Measurements from ENCODE around the gene SPAG16.

The SPAG16 gene

GRCh38 chr2:213259266-213259665 lies 25.0 kb upstream of the SPAG16 start:
- Histone ChIP-seq H3K9me3 (ENCODE audit: severe bottlenecking) (no peaks in the 10 kb centered on the region), H3K36me3 (no peaks in the 10 kb centered on the region), H3K27me3 (ENCODE audit: insufficient read depth, low read depth, severe bottlenecking) (no peaks in the 10 kb centered on the region), H3K27ac (no peak overlapping the region), H3K4me3 (ENCODE audit: low read depth, low read length) (no peak overlapping the region)
- TF ChIP-seq, protein P1, sequence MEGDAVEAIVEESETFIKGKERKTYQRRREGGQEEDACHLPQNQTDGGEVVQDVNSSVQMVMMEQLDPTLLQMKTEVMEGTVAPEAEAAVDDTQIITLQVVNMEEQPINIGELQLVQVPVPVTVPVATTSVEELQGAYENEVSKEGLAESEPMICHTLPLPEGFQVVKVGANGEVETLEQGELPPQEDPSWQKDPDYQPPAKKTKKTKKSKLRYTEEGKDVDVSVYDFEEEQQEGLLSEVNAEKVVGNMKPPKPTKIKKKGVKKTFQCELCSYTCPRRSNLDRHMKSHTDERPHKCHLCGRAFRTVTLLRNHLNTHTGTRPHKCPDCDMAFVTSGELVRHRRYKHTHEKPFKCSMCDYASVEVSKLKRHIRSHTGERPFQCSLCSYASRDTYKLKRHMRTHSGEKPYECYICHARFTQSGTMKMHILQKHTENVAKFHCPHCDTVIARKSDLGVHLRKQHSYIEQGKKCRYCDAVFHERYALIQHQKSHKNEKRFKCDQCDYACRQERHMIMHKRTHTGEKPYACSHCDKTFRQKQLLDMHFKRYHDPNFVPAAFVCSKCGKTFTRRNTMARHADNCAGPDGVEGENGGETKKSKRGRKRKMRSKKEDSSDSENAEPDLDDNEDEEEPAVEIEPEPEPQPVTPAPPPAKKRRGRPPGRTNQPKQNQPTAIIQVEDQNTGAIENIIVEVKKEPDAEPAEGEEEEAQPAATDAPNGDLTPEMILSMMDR (IDR thresholded peaks at IDR 0.05; ENCODE audit: low read depth, low read length): no peak
- no peak for DNase-seq

- Histone ChIP-seq H3K27ac (no peak overlapping the region), H3K36me3 (no peaks in the 10 kb centered on the region), H3K27me3 (ENCODE audit: insufficient read depth, low read depth, severe bottlenecking) (no peaks in the 10 kb centered on the region), H3K9me3 (ENCODE audit: severe bottlenecking) (no peaks in the 10 kb centered on the region), H3K4me3 (ENCODE audit: low read depth, low read length) (no peak overlapping the region)
- DNase-seq: no peak
- TF ChIP-seq, protein P1 (IDR thresholded peaks at IDR 0.05; ENCODE audit: low read depth, low read length): no peak
Measured at GRCh38 chr2:213261237-213261636, 23.0 kb upstream of the SPAG16 start.

DNA sequence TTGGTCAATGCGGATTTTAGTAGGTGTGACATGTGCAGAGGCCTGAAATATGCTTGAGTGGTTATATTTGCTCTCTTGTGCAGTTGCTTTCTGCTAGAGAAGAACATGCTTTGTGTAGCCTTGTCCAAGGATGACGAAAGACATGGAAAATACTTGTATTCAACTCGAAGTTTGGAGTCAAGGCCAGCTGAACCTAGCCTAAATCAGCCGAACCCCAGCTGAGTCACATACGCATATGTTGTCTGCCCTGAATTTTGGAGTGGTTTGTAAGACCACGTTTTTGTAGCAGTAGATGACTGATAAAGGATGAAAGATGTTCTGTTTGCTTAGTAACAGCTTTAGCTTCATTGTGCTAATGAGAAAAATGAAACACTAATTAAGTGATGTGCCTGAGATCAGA lies 22.5 kb upstream of the SPAG16 start:
- Histone ChIP-seq H3K36me3 (no peaks in the 10 kb centered on the region), H3K4me3 (ENCODE audit: low read depth, low read length) (no peak overlapping the region), H3K27me3 (ENCODE audit: insufficient read depth, low read depth, severe bottlenecking) (no peaks in the 10 kb centered on the region), H3K9me3 (ENCODE audit: severe bottlenecking) (no peaks in the 10 kb centered on the region), H3K27ac (no peak overlapping the region)
- TF ChIP-seq, protein P1 (IDR thresholded peaks at IDR 0.05; ENCODE audit: low read depth, low read length): no peak
- no peak for DNase-seq

DNA sequence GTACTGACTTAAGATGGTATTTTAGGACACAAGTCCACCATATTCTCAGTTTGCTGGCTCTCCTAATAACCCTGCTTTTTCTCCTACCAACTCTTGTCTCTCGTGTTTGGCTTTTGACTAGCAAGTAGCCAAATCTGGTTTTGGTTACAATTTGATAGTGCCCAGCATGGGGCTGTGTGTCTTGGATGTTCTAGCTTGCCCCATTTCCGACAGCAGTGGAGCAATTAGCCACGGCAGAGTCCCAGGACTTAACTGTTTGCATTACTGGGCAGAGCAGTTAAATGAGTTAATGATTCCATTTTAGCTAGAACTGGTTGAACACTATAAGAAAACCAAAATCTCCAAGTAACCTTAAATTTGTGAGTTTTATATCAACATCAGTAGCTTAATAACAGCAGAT lies 18.6 kb upstream of the SPAG16 start:
- DNase-seq: no peak

DNA sequence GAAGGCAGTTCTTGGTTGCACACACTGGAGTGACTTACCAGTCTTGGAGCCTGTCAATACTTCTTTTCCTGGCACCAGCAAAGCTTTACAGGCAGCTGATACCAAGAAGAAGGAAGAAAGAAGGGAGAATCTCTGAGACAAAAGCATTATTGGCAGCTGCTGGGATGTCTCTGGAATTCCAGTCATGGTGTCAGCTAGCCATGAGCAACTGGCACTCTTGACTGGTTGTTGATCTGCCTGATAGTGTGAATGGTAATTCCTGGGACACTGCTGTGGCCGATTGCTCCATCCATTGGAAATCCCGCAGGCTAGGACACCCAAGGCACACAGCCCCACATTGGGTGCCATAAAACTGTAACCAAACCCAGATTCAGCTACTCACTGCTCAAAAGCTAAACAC lies 17.8 kb upstream of the SPAG16 start:
- H3K9me3 ChIP-seq (ENCODE audit: severe bottlenecking): no peaks in the 10 kb centered on the region
- H3K36me3 ChIP-seq: no peaks in the 10 kb centered on the region
- H3K27me3 ChIP-seq (ENCODE audit: insufficient read depth, low read depth, severe bottlenecking): no peaks in the 10 kb centered on the region
- TF ChIP-seq, protein P1 (IDR thresholded peaks at IDR 0.05; ENCODE audit: low read depth, low read length): no peak
- no peak overlapping the region for H3K27ac ChIP-seq
- DNase-seq: no peak
- no peak overlapping the region for H3K4me3 ChIP-seq (ENCODE audit: low read depth, low read length)

More for the DNA sequence above, 18.6 kb upstream of the SPAG16 start:
- H3K9me3 ChIP-seq (ENCODE audit: severe bottlenecking): no peaks in the 10 kb centered on the region
- TF ChIP-seq, protein P1 (IDR thresholded peaks at IDR 0.05; ENCODE audit: low read depth, low read length): no peak
- H3K4me3 ChIP-seq (ENCODE audit: low read depth, low read length): no peak overlapping the region
- no peaks in the 10 kb centered on the region for H3K36me3 ChIP-seq
- H3K27ac ChIP-seq: no peak overlapping the region
- no peaks in the 10 kb centered on the region for H3K27me3 ChIP-seq (ENCODE audit: insufficient read depth, low read depth, severe bottlenecking)

DNA sequence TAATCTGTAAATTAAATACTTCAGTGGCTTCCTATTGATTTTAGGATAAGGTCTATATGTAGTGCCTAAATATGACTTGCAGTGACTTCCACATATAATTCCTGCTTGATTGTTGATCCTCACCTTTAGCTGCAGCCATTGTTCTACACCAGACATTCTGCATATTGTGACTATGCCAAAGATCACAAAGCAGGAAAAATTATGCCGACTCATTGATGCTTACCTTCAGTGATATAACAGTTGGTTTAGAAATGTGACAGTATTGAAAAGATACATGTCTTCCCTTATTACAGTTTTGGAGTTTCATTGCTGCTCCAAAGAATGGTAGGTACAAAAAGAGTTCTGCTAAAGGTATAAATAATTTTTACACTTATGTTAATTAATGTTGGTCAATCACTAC lies 12.3 kb upstream of the SPAG16 start:
- TF ChIP-seq, protein P1 (IDR thresholded peaks at IDR 0.05; ENCODE audit: low read depth, low read length): no peak
- no peaks in the 10 kb centered on the region for H3K36me3 ChIP-seq
- no peak for DNase-seq
- no peaks in the 10 kb centered on the region for H3K27me3 ChIP-seq (ENCODE audit: insufficient read depth, low read depth, severe bottlenecking)
- H3K4me3 ChIP-seq (ENCODE audit: low read depth, low read length): no peak overlapping the region
- no peaks in the 10 kb centered on the region for H3K9me3 ChIP-seq (ENCODE audit: severe bottlenecking)
- no peak overlapping the region for H3K27ac ChIP-seq

All from WERI-Rb-1 (cell line).